GM19467 (cell line): ENCODE results near the gene RASSF4.
"Not testable (repeated sequence)": the region's sequence is repeated elsewhere in the genome, so short reads cannot be mapped to it uniquely, and the experiment has no call there.

Source experiments
- ATAC-seq: cut with Tn5 transposase; IDR thresholded peaks from one replicate; pipeline ENCODE4 v1.9.1; 2021; ENCODE audit warnings: mild to moderate bottlenecking, moderate library complexity; ENCODE audit not compliant: unreplicated experiment

RASSF4 gene

DNA sequence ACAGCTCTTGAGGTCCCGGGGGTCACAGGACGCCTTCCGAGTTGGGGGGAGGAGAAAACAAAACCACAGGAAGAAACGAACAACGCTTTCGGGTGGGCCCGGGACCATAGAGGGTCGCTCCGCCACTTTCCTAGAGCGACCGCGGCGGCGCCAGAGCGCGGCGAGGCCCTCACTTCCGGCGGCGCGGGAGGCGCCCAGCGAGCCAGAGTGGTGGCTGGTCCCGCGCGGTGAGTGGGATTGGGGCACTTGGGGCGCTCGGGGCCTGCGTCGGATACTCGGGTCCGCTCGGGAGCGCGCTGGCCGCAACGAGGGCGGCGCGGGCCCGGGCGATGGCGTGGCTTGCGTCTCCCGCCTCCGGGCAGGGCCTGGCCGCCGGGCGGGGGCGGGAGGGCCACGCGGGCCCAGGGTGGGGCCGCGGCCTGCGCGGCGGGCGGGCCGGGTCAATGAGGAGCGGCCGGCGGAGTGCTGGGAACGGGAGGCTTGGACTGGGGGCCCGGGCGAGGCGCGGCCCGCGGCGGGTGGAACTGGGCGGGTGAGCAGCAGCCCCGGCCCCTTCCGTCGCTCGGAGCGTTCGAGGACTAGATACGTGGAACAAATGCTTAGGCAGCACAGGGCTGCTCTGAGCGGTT lies 41.3 kb downstream of the RASSF4 start, which contains the start of gene ZNF22:
ZNF22 (plus strand) TSS at position 172 of the 629 bp plus-strand sequence. CDS start 2,446 bp downstream, outside the sequence.
- peak; percentile 70 for ATAC-seq

DNA sequence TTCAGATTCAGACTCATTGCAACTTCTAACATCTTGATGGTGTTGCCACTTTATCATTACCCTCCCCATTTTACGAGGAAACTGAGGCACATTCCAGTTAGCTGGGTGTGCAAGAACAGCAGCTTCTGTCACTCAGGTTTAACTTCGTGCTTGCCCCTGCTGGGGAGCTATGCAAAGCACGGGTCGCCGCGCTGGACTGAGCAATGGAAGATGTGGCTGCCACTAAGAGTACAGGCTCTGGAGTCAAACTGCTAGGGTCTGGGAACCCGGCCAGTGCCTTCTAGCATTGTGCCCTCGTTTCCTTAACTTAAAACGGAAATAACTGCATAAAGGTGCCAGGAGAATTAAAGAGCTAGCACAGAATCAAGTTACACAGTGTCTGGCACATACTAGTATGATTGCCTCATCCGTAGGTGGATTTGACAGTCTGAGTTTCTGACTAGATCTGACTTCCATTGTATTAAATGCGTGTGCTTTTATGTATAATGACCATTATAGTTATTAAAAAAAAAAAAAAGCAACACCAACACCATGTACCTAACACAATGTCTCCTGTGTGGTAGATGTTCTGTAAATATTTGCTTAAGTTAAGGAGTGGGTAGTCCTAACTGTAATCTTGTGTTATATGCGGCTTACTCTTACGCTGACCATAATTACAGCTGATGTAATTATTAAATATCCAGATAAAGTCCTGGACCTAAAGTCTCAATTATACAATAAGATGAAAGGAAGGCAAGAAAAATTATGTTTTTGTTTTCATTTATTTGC lies 42.0 kb downstream of the RASSF4 start:
- ATAC-seq: peak; percentile 69

DNA sequence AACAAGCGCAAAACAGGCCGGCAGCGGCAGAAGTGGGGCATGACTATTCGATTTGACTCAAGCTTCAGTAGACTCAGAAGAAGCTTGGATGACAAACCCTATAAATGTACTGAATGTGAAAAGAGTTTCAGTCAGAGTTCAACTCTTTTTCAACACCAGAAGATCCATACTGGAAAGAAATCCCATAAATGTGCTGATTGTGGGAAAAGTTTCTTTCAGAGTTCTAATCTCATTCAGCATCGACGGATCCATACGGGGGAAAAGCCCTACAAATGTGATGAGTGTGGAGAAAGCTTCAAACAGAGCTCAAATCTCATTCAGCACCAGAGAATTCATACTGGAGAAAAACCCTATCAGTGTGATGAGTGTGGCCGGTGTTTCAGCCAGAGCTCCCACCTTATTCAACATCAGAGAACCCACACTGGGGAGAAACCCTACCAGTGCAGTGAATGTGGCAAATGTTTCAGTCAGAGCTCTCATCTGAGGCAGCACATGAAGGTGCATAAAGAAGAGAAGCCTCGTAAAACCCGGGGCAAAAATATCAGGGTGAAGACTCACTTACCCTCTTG lies 43.9 kb downstream of the RASSF4 start:
- ATAC-seq: no peak

DNA sequence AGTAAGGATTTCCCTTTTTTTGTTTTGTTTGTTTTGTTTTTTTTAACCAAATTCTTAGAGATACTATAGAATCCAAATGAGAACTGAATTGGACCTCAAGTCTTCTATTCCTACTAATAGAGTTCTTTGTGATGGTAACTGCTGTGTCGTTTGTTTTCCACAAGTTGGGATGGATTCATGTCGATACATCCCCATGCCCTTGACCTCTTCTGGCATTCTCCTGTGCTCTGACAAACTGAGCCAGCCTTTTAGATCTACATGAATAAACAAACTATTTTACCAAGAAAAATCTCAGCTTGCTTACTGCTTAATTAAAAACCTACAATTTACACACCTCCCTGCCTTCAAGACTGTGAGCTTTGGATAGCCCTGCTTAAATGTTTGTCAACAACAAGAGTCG lies 45.1 kb downstream of the RASSF4 start:
- ATAC-seq: no peak

DNA sequence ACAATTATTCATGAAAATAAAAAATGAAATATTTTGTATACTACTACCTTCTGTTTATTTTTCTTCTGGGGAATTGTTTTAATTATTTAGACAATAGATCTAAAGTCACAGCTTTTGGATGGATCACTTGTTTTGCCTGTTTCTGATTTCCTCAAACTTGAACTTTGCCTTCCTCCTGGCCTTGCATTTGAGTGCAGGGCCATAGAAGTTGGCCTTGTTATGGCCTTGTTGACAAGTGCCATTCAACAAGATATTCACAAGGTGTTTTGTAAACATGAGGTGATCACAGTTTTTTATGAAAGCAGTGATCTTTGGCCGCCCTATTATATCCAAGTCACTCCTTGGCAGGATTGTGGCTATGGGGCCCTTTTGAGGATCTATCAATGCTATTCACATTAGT lies 45.7 kb downstream of the RASSF4 start:
- ATAC-seq: no peak

DNA sequence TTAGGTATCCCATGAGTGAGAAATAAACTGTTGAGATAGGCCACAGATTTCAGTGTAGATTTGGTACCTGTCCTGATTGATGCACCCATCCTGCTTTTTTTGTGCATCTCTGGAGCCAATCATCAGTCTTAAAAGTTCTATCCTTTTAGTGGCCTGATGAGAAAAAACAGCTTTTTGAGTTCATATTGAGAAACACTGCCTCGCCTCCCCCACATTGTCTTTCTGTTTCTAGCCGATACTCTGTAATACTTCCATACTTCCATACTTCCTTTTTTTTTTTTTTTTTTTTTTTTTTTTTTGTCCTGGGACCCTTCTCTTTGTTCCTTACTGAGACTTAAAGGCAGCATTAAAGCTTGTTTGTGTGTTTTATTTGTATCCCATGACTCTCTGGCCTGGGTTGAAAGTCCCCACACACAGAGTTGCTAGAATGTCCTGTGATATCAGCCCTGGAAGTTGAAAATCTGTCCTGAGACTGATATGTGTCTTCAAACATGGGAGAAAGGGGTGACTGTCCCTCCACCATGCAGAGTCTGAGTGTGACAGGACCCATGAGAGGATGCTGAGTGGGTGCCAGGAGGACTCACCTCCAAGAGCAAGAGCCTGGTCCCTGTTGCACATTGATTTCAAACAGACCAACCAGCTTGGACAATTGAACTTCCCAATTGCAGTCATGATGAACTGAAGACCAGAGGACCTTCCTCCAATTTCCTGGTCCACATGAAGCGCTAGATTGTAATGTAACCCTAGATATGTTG lies 46.9 kb downstream of the RASSF4 start:
- no peak for ATAC-seq

DNA sequence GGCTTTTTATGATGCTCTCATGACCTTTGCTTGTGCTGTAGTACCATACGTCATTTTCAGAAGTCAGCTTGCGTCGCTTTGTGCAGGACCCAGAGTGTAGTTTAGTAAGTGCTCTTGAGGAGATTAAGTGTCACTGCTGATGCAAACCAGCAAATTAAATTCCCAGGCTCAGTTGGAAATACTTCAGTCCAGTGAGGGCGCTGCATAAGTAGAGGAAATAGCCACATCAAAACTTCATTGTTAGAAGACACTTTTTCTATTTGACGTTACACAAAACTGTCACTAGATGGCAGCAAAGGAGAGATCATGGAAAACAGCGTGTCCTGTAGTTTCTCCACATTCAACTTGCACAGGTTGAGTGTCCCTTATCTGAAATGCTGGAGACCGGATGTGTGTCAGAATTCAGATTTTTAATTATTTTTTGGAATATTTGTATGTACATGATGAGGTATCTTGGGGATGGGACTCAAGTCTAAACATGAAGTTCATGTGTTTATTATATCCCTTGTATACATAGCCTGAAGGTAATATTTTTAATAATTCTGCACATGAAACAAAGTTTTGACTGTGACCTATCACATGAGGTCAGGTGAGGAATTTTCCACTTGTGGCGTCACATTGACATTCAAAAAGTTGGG lies 49.0 kb downstream of the RASSF4 start:
- peak; percentile 76 for ATAC-seq

DNA sequence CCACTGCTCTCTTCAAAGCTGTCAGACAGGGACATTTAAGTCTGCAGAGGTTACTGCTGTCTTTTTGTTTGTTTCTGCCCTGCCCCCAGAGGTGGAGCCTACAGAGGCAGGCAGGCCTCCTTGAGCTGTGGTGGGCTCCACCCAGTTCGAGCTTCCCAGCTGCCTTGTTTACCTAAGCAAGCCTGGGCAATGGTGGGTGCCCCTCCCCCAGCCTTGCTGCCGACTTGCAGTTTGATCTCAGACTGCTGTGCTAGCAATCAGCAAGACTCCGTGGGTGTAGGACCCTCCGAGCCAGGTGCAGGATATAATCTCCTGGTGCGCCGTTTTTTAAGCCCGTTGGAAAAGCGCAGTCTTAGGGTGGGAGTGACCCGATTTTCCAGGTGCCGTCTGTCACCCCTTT lies 55.0 kb downstream of the RASSF4 start:
- ATAC-seq: not testable (repeated sequence)

DNA sequence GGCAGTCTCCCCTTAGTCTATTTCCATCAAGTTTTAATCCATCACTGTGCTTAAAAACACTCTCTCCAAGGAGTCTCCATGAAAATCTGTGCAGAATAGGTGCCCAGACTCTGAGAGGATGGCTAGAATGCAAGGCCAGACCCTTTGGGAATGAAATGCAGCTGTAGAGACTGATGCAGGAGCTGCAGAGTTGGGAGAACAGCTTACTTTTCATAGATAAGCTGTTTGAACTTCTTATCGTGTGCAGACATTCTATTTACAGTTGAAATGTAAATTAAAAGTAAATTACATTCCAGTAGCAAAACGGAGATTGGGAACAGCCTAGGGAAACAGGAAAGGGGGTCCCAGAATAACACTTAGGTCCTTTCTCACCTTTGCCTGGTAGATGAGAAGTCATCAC lies 56.0 kb downstream of the RASSF4 start:
- no peak for ATAC-seq

DNA sequence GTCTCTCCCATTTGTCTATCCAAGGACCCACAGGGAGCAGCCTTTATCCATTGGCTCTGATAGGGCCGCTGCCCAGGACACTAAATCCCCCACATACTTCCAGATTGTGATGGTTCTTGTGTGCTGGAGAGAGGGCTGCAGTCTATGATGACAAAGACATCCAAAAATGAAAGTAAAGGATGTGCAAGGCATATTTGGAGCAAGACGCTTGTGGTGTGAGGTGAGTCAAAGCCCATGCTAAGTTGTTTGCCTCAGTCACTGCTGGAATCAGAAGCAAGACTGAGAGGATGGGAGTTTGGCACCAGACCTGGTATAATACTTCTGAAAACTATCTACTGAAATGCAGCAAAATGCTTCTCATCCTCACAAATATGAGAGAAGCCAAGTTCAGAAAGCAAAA lies 63.8 kb downstream of the RASSF4 start:
- no peak for ATAC-seq

DNA sequence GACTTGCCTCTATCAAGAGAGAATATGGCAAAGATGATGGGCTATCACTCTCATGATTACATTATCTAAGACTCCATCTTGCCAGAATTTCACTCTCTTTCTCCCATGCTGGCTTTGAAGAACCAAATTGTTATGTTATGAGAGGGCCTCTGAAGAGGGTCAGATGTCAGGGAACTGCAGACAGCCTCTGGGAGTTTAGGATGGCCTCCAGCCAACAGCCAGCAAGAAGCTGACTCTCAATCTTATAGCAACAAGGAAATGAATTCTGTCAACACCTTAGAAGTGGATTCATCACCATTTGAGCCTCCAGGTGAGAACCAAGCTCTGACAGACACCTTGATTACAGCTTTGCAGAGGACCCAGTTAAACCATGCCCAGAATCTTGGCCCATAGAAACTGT lies 74.7 kb downstream of the RASSF4 start:
- ATAC-seq: no peak

DNA sequence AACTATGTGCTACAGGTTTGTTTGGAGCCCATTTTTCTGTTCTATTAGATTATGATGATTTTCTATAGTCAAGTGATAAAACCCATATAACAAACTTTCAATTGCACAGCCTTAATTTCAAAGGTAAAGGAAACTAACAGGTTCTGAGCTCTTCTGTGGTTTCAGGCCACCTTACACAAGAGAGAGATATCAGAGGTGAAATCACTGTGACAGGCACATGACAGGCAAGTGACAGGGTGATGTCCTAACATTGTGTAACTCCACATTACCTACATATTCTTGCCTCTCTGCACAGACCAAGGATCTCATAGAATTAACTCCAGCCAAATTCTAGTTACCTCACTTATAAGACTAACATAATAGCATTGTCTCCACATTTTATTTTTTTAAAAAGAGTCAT lies 76.1 kb downstream of the RASSF4 start:
- no peak for ATAC-seq

DNA sequence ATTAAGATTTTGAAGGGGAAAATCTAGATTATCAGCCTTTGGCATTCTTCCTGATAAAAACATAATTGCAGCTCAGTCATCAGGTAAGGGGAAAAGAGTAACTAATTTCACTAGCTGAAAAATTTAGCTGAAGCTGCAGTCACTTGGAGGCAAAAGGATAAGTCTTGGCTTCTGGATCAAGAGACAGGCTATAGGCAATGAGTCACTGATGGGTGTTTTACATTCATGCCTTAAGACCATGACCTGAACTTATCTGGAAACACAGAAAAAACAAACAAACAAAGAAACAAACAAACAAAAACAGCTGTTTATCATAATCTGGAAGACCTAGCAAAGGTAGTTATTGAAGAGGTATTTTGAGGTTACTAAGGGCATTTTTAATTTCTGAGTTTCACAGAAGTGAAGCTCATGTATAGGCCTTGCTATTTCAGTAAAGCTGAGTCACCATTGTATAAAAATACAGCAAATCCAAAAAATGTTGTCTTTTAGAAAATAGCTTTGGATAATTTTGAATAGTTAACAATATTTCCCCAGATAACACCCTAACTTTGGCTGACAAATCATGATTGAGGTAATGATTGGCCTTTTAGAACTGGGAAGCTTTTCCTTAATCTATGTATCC lies 81.4 kb downstream of the RASSF4 start:
- no peak for ATAC-seq

DNA sequence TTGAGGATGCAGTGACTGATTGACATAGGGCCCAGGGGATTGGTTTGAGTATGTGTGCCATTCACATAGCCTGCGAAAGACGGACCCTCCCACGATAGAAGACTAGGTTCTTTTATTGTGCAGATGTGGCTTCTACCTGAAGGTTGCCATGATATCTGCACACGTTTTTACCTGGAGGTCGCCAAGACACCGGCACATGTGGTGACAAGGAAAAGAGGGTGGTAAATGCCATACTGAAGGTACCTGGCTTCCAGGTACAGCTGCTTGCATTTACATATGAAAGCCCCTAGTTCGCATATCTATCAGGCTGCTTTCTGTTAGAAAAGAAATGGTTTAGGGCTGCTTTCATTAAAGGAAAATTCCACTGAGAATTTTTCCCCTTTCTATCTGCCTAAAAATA lies 84.7 kb downstream of the RASSF4 start:
- ATAC-seq: no peak
